ENCODE data around the gene ERICH3.

Gene ERICH3

DNA sequence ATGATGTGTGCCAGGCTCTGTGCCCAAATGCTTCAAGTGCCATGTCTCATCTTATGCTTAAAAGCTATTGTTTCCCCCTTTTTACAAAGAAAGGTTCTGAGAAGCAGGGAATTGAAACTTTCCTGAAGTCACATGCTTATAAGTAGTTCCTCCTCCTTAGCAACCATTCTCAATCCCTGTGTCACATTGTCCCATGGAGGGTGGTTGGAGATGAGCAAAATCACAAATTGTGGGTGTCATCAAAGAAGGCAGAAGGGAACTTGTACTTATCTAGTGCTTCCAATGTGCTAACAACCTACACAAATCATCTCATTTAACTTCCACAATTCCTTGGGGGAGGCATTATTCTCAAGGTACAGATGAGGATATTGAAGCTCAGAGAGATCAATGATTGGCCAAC is 10.1 kb upstream of the ERICH3 start:
- in situ Hi-C loops (cut with MboI; ENCODE audit: low pct_unique_long_range_greater_than_20kb, low sequenced_read_pairs, unreplicated experiment): loop anchor here (25.0 kb wide), 1 partner anchor 846 kb away; no protein-coding TSS in a partner anchor
- DNase-seq (ENCODE audit: low spot score): no peak
- TF ChIP-seq CTCF (IDR thresholded peaks at IDR 0.05; ENCODE audit: extremely low read depth, insufficient read depth, missing control alignments): no peak

GRCh38 chr1:74681851-74682250 is 8.3 kb upstream of the ERICH3 start:
- TF ChIP-seq CTCF (IDR thresholded peaks at IDR 0.05; ENCODE audit: extremely low read depth, insufficient read depth, missing control alignments): no peak
- in situ Hi-C loops (cut with MboI; ENCODE audit: low pct_unique_long_range_greater_than_20kb, low sequenced_read_pairs, unreplicated experiment): loop anchor here (25.0 kb wide), 1 partner anchor 845 kb away; no protein-coding TSS in a partner anchor
- DNase-seq (ENCODE audit: low spot score): no peak

- TF ChIP-seq CTCF (IDR thresholded peaks at IDR 0.05; ENCODE audit: extremely low read depth, insufficient read depth, missing control alignments): no peak
- in situ Hi-C loops (cut with MboI; ENCODE audit: low pct_unique_long_range_greater_than_20kb, low sequenced_read_pairs, unreplicated experiment): loop anchor here (25.0 kb wide), 1 partner anchor 844 kb away; no protein-coding TSS in a partner anchor
Observed at GRCh38 chr1:74681449-74681848, 7.9 kb upstream of the ERICH3 start.

GRCh38 chr1:74681001-74681400 is 7.4 kb upstream of the ERICH3 start:
- in situ Hi-C loops (cut with MboI; ENCODE audit: low pct_unique_long_range_greater_than_20kb, low sequenced_read_pairs, unreplicated experiment): loop anchor here (25.0 kb wide), 1 partner anchor 844 kb away; no protein-coding TSS in a partner anchor
- no peak for DNase-seq (ENCODE audit: low spot score)
- TF ChIP-seq CTCF (IDR thresholded peaks at IDR 0.05; ENCODE audit: extremely low read depth, insufficient read depth, missing control alignments): no peak

More at GRCh38 chr1:74681449-74681848, 7.9 kb upstream of the ERICH3 start:
- peak; percentile 15 for DNase-seq (ENCODE audit: low spot score)

DNA sequence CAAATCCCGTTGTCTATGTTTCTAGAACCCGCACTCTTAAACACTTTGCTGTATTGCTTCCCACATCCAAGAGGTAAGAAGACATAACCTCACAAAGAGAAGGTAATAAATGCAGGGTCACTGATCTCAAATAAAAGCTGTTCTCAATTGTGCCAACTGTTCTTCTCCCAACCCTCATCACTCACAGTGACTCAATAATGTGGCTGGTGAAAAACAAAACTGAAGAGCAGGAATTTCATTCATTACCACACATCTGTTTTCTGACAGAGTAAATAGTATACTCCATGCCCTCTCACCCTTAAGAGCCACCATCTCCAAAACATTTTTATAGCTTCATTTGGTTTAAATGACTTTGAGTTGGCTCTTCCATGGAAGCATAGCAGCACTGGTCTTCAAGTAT is 6.2 kb upstream of the ERICH3 start:
- no peak for TF ChIP-seq CTCF (IDR thresholded peaks at IDR 0.05; ENCODE audit: extremely low read depth, insufficient read depth, missing control alignments)
- in situ Hi-C loops (cut with MboI; ENCODE audit: low pct_unique_long_range_greater_than_20kb, low sequenced_read_pairs, unreplicated experiment): loop anchor here (25.0 kb wide), 1 partner anchor 843 kb away; no protein-coding TSS in a partner anchor
- no peak for DNase-seq (ENCODE audit: low spot score)

DNA sequence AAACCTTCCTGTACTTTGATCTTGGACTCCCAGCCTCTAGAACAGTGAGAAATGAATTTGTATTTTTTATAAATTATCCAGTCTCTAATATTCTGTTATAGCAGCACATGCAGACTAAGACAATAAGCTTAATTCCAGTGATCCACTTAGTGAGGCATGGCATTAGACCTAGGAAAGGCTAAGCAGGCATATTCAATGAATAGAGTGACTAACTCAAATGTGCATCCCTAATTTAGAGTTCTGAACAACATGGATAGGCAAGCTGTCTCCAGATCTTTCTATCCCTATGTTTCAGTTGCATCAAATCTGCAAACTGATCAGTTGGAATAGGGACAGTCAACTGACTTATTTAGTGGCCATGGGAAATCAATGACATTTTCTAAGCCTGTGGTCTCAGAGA is 4.3 kb upstream of the ERICH3 start:
- in situ Hi-C loops (cut with MboI; ENCODE audit: low pct_unique_long_range_greater_than_20kb, low sequenced_read_pairs, unreplicated experiment): loop anchor here (25.0 kb wide), 1 partner anchor 841 kb away; no protein-coding TSS in a partner anchor
- DNase-seq (ENCODE audit: low spot score): no peak
- TF ChIP-seq CTCF (IDR thresholded peaks at IDR 0.05; ENCODE audit: extremely low read depth, insufficient read depth, missing control alignments): no peak
